ENCODE measurements around the gene ROR1.

Gene ROR1

GRCh38 chr1:64112281-64112680 lies 338.5 kb downstream of the ROR1 start:
- DNase-seq (ENCODE audit: low read depth in 2 of 2), result peak; percentile 36 to 78
- no peak overlapping the region for H3K4me3 ChIP-seq (replicated peaks in 1 of 2; ENCODE audit: low read depth in 2 of 2, low read length in 2 of 2)
- TF ChIP-seq, protein P1, sequence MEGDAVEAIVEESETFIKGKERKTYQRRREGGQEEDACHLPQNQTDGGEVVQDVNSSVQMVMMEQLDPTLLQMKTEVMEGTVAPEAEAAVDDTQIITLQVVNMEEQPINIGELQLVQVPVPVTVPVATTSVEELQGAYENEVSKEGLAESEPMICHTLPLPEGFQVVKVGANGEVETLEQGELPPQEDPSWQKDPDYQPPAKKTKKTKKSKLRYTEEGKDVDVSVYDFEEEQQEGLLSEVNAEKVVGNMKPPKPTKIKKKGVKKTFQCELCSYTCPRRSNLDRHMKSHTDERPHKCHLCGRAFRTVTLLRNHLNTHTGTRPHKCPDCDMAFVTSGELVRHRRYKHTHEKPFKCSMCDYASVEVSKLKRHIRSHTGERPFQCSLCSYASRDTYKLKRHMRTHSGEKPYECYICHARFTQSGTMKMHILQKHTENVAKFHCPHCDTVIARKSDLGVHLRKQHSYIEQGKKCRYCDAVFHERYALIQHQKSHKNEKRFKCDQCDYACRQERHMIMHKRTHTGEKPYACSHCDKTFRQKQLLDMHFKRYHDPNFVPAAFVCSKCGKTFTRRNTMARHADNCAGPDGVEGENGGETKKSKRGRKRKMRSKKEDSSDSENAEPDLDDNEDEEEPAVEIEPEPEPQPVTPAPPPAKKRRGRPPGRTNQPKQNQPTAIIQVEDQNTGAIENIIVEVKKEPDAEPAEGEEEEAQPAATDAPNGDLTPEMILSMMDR (IDR thresholded peaks at IDR 0.05; ENCODE audit: low read depth, low read length), result no peak

GRCh38 chr1:64114012-64114525 lies 340.3 kb downstream of the ROR1 start:
- H3K4me3 ChIP-seq (replicated peaks in 1 of 2; ENCODE audit: low read depth in 2 of 2, low read length in 2 of 2), result no peak overlapping the region
- DNase-seq (ENCODE audit: low read depth in 2 of 2), result no peak
- TF ChIP-seq, protein P1 (IDR thresholded peaks at IDR 0.05; ENCODE audit: low read depth, low read length), result no peak

GRCh38 chr1:64116537-64116936 lies 342.7 kb downstream of the ROR1 start:
- TF ChIP-seq, protein P1 (IDR thresholded peaks at IDR 0.05; ENCODE audit: low read depth, low read length), result no peak
- DNase-seq (ENCODE audit: low read depth in 2 of 2), result peak in 1 of 2 donors; percentile 39
- H3K4me3 ChIP-seq (replicated peaks in 1 of 2; ENCODE audit: low read depth in 2 of 2, low read length in 2 of 2), result no peak overlapping the region

- no peak for DNase-seq (ENCODE audit: low read depth in 2 of 2)
- TF ChIP-seq, protein P1 (IDR thresholded peaks at IDR 0.05; ENCODE audit: low read depth, low read length), result no peak
- no peak overlapping the region for H3K4me3 ChIP-seq (replicated peaks in 1 of 2; ENCODE audit: low read depth in 2 of 2, low read length in 2 of 2)
These were observed 343.7 kb downstream of the ROR1 start for GRCh38 chr1:64117492-64117891.

DNA sequence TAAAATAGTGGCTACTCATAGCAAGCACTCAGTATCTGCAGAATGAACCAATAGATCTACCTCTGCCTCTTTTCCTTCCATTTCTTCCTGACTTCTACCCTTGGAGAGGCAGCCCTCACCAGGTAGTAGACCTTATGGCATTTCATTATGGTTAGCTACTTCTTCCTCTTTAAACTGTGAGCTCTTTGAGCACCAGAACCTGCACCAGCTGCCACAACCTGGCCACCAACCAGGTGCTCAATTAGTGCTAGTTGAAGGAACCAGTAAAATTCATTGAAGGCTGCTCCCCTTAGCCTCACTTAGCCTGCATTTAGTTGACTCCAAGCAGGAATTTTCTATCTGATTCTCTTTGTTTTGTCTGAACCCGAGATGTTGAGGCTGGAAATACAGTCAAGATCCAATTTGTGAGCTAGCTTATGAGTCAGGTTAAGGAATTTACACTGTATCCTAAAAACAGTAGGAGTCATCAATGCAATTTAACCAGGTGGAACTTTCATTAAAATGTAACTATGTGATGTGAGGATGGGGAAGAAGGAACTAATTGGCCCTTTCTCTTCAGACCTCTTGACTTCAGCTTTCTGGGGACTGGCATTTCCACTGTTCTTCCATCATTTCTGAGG lies 348.1 kb downstream of the ROR1 start:
- DNase-seq (ENCODE audit: low read depth in 2 of 2), result no peak
- TF ChIP-seq, protein P1 (IDR thresholded peaks at IDR 0.05; ENCODE audit: low read depth, low read length), result no peak
- H3K4me3 ChIP-seq (replicated peaks in 1 of 2; ENCODE audit: low read depth in 2 of 2, low read length in 2 of 2), result no peak overlapping the region

DNA sequence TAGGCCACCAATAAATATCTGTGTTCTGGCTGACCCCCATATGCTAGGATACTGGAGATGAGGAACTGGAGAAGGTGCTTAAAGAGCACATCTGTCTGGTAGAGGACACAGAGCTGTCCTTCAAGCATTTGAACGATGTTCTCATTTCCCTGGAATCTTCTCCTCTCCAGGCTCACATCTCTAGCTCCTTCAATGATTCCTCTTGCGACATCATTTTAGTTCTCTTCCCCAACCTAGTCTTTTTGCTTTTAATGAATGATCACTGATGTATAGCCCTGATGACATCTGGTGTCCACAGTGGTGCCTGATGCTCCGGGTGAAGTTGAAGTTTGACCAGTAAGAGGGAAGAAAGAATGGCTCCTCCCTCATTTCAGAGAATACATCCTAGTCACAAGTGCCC lies 348.8 kb downstream of the ROR1 start:
- no peak for DNase-seq (ENCODE audit: low read depth in 2 of 2)
- TF ChIP-seq, protein P1 (IDR thresholded peaks at IDR 0.05; ENCODE audit: low read depth, low read length), result no peak
- no peak overlapping the region for H3K4me3 ChIP-seq (replicated peaks in 1 of 2; ENCODE audit: low read depth in 2 of 2, low read length in 2 of 2)
